Stimulated activated CD4-positive, alpha-beta T cell treated with anti-CD3 and anti-CD28 coated beads, Interleukin-1b, Interleukin-23, amount 100 ng/mL, for 4 hours (primary cell): ENCODE measurements around the gene OSBPL2.
A peak's percentile ranks its signal among the peaks of the same experiment; 100 is the strongest.

Experiments used
- DNase-seq, 2 donors: peaks; one replicate each; pipeline ENCODE4 v3.0.0-alpha.2; 2020; ENCODE audit warnings: low read depth in 2 of 2

Gene OSBPL2

DNA sequence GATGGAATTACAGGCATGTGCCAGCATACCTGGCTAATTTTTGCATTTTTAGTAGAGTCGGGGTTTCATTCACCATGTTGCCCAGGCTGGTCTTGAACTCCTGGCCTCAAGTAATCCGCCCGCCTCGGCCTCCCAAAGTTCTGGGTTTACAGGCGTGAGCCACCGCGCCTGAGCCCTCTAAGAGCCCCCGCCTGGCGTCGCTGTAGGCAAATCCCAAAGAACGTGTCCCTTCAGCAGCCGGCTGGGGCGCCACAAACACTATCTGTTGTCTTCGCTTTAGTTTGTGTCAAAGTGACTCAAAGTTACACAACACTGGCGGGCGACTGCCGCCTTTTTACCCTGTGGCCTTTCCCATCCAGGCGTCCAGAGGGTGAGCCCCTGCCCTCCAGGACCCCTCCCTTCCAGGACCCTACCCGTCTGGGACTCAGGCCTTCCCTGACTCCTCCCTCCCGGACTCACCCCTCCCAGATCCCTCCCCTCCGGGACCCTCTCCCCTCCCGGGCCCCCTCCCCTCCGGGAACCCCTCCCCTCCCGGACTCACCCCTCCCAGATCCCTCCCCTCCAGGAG is 63.5 kb downstream of the OSBPL2 start:
- DNase-seq, result peak; percentile 76 to 78

DNA sequence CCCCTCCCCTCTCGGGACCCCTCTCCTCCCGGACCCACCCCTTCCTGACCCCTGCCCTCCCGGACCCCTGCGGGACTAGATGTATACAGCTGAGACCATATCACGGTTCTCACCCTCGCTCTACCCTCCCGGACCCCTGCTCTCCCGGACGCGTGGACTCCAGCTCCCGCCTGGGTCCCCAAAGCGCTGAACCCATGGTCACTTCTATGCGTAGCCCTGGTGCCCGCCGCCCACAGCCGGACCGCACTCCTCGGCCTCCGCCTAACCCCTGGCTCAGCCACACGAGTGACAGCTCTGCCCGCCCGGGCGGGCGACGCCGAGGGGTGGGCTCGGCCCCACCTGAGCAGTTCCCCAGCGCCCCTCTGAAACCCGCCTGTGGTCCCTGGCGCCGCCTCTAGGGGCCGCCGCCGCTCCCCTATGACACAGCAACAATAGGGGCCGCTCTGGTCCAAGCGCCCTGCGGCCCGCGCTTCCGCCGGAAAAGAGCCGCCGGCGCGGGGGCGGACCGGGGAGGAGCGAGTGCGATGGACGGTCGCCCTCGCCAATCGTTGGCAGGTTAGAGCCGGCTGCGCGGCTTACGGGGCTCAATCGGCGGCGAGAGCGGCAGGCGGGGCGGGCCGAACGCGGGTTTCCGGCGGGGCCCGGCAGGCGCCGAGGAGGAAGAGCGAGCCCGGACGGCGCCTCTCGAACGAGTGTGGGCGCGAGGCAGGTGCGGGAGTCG is 64.2 kb downstream of the OSBPL2 start, which contains the start of gene ADRM1:
Gene ADRM1 (plus strand): TSS at position 657 of the 721 bp plus-strand sequence. CDS start 572 bp downstream, outside the sequence.
- DNase-seq, result peak; percentile 95 to 97

DNA sequence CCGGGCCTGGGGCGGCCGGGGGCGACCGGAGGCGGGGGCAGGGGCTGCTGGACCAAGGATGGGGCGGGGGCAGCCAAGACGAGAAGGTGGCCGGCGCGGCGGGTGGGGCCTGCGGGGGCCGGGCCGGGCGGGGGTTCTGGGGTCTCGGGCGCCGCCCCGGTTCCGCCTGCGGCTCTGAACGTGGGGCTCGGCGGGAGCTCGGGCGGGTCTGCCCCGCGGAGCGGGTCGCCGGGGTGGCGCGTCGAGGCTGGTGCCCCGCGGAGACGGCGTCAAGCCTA is 64.7 kb downstream of the OSBPL2 start:
- DNase-seq, result no peak

DNA sequence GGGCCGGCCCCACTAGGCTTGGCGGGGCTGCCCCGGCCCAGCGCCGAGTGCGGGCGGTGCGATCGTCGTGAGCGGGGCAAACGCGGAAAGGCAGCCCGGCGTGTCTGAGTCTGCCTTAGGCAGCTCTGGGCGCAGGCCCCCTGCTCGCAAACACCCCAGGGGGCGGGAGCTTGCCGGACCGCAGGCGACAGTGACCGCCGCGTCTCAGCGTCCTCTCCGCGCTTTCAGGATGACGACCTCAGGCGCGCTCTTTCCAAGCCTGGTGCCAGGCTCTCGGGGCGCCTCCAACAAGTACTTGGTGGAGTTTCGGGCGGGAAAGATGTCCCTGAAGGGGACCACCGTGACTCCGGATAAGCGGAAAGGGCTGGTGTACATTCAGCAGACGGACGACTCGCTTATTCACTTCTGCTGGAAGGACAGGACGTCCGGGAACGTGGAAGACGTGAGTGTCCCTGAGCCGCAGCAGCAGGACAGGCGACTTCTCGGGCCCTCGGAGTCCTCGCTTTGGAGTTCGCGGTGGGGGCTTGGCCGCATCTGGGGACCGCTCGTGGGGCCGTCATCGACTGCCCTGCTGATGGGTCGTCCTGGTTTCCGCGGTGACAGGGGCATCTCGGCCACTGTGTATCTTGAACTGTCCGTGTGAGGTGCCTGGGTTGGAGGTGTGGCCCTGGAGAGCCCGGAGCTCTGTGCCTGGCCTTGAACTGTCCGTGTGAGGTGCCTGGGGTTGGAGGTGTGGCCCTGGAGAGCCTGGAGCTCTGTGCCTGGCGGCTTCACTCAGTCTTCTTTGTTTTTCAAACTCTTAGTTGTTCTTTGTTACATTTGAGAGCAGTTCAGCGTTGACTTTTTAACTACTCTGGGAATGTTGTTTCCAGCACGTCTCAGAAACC is 65.3 kb downstream of the OSBPL2 start:
- DNase-seq, result peak in 1 of 2 donors; percentile 18

DNA sequence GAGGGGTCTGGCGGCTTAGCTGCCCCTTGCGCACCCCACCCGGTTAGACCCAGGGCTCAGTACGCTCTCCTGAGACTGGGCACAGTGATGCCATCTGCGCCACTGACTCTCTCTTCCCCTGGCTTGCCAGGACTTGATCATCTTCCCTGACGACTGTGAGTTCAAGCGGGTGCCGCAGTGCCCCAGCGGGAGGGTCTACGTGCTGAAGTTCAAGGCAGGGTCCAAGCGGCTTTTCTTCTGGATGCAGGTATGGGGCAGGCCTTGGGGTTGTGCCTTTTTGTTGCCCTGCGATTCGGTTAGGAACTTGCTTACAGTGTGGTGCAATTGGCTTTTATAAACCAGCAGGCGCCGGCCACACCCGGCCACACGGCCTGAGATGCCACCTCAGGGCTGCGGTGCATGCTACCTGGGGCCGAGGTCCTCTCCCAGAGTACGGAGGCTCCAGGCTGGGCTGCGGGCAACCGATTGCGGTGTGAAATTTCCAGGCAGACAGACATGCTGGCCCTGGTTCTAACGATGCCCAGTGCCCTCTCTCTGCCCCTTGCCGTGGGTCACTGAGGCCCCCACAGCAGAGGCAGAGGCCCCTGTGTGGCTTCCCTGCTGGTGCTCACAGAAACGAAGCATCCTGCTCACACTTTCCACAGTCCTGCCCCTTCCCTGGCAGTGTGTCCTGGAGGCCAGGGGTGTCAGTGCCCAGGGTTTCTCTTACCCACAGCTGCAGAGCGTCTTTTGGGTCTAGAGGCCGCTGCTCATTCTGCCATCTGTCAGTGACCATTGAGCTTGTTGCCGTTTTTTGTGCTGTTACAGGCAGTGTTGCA is 66.2 kb downstream of the OSBPL2 start:
- no peak for DNase-seq

DNA sequence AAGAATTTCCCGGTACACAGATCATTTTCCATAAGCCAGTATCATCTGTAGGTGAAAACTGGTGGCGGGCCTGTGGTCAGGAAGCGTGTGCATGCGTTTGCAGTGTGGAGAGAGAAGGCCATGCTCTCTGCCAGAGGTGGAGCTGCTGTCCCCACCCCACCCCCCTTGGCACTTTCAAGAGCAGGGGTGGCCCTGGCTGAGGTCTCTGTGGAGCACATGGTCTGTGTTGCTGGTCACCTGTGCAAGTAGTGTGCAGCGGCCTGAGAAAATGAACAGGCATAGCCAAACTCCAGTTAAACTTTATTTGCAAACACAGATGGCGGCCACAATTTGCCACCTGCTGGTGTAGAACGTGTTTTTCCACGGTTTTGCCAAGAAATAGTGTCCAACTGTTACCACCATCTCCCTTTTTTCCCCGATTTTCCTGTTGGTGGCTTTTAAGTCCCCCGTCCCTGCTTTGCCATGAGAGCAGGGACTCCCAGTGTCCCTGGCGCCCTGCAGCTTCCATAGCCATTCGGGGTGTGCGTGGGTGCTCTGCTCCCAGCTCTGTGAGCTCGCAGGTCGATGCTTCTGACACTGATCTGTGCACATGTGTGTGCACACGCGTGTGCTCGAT is 66.9 kb downstream of the OSBPL2 start:
- no peak for DNase-seq

DNA sequence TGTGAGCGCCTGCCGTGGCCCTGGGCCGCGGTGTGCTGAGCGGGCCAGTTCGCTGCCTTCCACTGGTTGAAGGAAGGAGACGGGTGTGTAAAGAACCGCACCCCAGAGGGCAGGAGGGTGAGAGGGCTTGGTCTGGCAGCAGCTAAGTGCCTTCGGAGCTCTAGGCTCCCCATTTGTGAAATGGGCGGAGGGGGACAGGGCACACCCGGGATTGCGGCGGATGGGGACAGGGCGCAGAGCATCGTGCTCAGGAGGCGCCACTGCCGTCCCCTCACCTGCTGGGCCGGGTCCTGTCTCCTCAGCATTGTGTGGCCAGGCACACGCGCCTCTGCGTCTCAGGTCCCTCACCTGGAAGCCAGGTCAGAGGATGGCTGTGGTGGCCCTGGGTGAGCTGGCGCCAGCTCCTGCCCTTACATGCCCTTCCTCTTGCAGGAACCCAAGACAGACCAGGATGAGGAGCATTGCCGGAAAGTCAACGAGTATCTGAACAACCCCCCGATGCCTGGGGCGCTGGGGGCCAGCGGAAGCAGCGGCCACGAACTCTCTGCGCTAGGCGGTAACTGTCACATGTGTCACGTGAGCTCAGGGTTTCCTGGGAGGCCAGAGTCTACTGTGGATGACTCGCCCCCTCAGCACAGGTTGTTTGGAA is 67.6 kb downstream of the OSBPL2 start:
- no peak for DNase-seq

DNA sequence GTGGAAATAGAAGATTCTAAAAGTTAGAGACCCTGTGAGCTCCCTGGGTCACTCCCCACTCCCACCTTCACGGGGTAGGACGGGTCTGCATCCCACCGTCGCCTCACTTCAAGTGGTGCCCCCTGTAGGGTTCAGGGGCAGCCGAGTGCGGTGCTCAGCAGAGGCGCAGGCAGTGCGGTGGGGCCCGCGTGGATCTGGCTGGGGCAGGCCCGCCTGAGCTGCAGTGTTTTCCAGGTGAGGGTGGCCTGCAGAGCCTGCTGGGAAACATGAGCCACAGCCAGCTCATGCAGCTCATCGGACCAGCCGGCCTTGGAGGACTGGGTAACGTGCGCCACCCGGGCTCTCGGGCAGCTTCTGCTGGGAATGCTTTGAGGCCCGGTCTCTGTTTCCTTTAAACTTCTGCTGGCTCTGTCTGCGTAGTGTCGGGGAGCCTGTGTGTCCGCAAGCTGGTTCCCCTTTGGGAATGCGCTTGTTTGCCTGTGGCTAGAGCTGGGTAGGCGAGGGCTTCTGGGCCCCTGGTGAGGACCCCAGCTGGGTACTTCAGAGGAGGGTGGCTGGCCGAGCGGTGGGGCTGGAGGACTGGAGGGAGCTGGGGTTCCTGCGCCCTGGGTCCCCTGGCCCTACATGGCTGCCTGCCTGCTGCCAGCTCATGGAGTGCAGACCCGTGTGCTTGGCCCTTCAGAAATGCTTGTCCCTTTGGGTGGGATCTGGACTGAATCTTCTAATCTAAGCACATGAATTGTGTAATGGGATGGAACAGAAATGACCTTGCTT is 68.3 kb downstream of the OSBPL2 start:
- DNase-seq, result no peak

DNA sequence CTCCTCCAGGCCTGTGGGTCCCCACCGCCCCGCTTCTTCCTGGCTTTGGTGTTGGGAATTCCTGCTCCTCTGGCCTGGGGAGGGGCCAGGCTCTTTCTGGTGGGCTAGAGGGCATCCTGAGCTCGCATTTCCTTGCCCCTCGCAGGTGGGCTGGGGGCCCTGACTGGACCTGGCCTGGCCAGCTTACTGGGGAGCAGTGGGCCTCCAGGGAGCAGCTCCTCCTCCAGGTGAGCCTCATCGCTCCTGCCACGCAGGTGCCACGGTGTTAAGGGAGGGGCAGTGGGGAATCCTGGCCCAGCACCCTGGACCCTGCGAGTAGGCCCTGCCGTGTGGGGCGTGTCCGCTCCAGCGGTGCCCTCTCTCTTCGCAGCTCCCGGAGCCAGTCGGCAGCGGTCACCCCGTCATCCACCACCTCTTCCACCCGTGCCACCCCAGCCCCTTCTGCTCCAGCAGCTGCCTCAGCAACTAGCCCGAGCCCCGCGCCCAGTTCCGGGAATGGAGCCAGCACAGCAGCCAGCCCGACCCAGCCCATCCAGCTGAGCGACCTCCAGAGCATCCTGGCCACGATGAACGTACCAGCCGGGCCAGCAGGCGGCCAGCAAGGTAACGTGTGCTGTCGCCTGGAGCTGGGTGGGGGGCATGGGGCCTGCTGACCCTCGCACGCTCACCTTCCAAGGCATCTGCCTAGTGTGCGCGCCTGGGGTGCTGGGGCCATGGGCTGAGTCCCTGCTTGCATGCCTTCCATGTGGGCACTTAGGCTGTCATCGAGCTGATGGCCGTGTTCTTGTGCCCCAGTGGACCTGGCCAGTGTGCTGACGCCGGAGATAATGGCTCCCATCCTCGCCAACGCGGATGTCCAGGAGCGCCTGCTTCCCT is 69.1 kb downstream of the OSBPL2 start:
- DNase-seq, result no peak

DNA sequence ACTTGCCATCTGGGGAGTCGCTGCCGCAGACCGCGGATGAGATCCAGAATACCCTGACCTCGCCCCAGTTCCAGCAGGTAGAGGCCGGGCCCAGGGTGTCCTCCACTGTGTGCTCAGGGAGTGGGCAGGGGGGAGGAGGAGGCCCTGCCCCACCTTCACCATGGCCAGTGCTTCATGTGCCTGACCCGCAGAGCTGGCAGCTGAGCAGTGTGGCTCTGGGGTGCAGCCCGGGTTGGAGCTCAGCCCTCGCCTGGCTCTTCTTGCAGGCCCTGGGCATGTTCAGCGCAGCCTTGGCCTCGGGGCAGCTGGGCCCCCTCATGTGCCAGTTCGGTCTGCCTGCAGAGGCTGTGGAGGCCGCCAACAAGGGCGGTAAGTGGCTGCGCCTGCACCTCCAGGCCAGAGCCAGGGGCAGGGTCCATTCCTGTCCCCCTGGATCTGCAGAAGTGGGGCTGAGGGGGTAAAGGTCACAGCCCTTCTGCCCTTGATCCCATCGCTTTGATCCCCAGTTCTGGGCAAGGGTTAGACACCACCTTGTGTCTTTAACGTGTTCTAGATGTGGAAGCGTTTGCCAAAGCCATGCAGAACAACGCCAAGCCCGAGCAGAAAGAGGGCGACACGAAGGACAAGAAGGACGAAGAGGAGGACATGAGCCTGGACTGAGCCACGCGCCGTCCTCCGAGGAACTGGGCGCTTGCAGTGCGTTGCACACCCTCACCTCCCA is 69.9 kb downstream of the OSBPL2 start:
- no peak for DNase-seq

DNA sequence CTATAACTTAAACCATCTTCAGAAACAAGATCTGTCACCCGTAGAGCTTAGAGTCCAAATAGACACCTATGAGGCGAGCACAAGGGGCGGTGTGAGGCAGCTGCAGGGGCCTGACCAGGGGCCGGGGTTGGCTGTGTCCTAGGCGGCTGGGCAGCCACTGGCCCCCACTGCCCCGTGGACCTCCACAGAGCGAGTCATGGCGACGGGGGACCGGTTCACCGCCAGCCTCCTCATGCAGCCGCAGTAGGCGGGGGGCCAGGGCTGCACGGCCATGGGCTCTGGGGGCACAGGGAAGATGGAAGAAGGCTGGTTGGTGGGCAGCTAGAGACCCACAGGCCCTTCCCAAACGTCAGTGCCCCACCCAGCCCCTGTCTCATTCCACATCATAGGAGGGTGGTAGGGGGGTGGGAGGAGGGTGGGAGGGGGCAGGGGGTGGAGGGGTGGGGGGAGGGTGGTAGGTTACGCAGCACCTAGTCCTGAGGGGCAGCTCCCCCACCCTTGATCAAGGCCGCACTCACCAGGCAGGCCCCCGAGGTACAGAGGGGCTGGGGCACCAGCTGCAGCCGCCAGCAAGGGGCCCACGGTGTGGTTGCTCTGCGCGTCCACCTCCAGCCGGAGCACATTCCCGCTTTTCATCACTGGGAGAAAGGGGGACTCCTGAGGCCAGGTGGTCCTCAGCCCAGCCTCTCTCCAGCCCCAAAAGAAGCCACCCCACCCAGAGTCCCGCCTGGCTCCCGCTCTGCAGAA is 71.0 kb downstream of the OSBPL2 start:
- DNase-seq, result no peak

DNA sequence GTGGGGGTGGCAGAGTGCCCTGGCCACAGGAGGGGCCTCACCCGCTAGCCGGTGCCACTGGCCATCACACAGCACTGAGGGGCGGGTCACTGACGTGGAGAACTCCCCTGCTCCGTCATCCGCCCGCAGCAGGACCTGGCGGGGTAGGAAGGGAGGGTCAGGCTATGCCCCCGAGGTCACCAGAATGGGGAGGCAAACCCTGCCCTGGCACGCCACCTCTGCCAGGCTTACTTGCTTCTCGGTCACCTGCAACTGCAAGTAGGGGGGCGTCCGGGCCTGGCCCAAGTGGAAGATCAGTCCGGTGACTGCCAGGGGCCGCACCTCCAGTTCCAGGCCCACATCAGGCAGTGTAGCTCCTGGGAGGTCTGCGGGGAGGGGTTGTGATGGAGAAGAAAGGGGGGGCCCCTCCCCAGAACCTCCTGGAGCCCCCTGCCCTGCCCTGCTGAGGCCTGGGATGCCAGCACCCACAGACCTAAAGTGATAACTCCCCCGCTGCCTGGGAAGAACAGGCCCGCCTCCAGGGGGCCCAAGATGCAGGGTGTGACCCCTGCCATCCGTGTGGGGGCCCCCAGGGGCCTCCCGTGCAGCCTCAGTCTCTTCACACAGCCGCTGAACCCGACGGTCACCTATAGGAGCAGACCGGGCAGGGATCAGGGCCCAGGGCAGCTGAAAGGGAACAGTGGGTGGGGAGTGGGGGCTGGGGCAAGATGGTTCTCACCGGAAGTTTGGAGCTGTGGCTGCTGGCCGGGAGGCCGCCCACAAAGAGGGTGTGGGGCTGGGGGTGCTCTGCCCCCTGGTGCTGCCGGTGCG is 71.8 kb downstream of the OSBPL2 start:
- DNase-seq, result no peak

DNA sequence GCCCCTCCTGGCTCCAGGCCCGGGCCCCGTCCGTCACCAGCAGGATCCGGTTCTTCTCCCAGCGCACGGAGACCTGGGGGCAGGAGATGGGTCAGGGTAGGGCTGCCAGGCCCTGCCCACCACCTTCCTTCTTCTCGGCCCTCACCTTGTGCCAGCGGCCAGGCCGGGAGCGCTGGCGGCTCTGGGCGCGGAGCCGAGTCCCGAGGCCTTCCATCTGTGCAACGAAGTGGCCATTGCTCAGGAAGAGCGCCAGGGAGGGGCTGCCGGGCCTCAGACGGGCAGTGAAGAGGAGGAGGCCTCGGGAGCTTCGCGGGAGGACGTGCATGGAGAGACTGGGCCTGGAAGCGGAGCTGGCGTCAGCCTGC is 72.4 kb downstream of the OSBPL2 start:
- DNase-seq, result no peak

DNA sequence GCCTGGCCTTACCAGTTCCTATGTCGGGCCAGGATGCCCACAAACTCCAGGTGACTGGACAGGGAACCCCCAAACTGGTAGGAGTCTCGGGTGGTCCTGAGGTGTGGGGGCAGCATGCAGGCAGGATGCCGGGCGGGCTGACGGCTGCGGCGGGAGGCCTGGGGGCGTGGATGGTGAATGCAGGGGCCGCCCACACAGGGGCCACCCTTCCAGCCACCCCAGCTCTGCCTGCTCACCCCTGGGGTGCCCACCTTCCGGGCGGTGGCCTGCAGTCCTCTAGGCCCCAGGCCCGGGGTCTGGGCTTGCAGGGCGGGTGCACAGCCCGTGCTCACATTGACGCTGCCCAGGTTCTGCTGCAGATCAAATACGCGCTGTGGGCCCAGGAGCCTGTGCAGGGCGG is 72.8 kb downstream of the OSBPL2 start:
- DNase-seq, result no peak

DNA sequence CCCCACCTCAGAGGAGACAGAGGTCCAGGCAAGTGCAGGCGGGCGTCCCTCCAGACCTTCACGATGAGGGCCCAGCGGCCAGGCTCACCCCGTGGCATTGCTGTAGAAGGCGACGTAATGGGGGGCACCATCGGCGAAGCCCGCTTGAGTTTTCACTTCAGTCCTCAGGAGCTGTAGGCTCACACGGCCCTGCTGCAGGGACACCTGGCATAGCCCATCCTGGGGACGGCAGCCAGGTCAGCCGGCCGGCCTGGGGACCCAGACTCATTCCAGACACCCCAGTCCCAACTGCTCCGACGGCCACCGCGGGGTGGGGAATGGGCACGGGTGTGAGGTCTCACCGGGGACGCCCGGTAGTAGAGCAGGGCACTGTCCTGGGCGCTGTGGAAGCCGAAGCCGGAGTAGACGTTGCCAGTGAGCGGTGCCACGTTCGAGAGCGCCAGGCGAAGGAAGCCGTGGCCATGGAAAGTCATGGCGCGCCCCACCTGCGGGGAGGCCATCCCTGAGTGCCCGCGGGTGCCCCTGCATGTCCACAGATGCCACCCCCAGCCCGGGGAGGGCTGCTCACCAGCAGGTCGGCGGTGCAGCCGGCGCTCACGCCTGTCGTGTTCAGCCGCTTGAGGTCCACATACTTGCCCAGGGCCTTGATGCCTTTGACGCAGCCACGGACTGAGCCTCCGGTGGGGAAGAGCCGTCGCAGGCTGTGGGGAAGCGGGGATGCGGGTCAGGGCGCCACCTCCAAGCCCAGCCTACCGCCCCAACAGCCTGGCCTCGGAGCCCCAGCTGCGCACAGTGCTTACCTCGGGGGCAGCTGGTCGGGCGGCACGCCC is 73.7 kb downstream of the OSBPL2 start:
- DNase-seq, result no peak

DNA sequence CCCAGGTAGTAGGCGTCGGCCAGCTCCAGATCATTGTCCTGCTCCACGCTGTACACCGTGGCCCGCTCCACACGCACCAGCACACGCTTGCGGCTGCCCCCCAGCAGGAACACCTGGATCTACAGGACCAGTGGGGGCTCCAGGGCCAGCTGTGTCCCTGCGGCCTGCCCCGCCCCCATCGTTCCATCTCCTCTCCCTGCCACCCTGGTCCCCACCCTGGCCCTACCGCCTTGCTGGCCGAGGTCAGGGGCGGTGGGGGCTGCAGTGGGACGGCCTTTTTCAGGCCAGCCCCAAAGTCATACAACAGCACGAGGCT is 74.3 kb downstream of the OSBPL2 start:
- no peak for DNase-seq
